ENCODE data around the gene TYK2. TPM values are rescaled to one million over a fixed set of nuclear protein-coding genes. Genes with fewer than 3 reads are reported as not detected.

Gene TYK2
- total RNA-seq, 4 donors from 2014 or later = 22.0 to 112 (median 67.8) TPM

- intact Hi-C loops (cut with DNase I; ENCODE audit: low total_unique reads) = no loop called here
- no peak for DNase-seq
- H3K27ac ChIP-seq = no peak overlapping the region
- no peaks in the 10 kb centered on the region for H3K4me1 ChIP-seq
- no peak overlapping the region for H3K4me3 ChIP-seq
- H3K36me3 ChIP-seq = no peaks in the 10 kb centered on the region
- H3K27me3 ChIP-seq = no peaks in the 10 kb centered on the region
- TF ChIP-seq CTCF (IDR thresholded peaks at IDR 0.05) (no peak), POLR2A (IDR thresholded peaks at IDR 0.05) (no peak)
- no peaks in the 10 kb centered on the region for H3K9me3 ChIP-seq
Measured at GRCh38 chr19:10321417-10321797, 59.0 kb downstream of the TYK2 start.

- Histone ChIP-seq H3K9me3 (no peaks in the 10 kb centered on the region), H3K4me1 (no peaks in the 10 kb centered on the region), H3K27ac (no peak overlapping the region), H3K36me3 (no peaks in the 10 kb centered on the region), H3K4me3 (no peak overlapping the region), H3K27me3 (no peaks in the 10 kb centered on the region)
- DNase-seq = no peak
- intact Hi-C loops (cut with DNase I; ENCODE audit: low total_unique reads) = no loop called here
- TF ChIP-seq POLR2A (IDR thresholded peaks at IDR 0.05) (no peak), CTCF (IDR thresholded peaks at IDR 0.05) (no peak)
Measured at GRCh38 chr19:10320602-10321416, 59.6 kb downstream of the TYK2 start.

GRCh38 chr19:10318807-10319682 is 61.3 kb downstream of the TYK2 start:
- Histone ChIP-seq H3K27ac (no peak overlapping the region), H3K27me3 (no peaks in the 10 kb centered on the region), H3K9me3 (no peaks in the 10 kb centered on the region), H3K36me3 (no peaks in the 10 kb centered on the region), H3K4me3 (no peak overlapping the region), H3K4me1 (peaks cover 0 to 9% of the 10 kb centered on the region in 2 donors)
- intact Hi-C loops (cut with DNase I; ENCODE audit: low total_unique reads) = no loop called here
- DNase-seq = no peak
- TF ChIP-seq POLR2A (IDR thresholded peaks at IDR 0.05) = no peak
- no peak for TF ChIP-seq CTCF (IDR thresholded peaks at IDR 0.05)

- no peak overlapping the region for H3K27ac ChIP-seq
- H3K4me1 ChIP-seq = peaks cover 0 to 9% of the 10 kb centered on the region in 2 donors
- no peak for DNase-seq
- no peak overlapping the region for H3K4me3 ChIP-seq
- TF ChIP-seq POLR2A (IDR thresholded peaks at IDR 0.05) = no peak
- no peak for TF ChIP-seq CTCF (IDR thresholded peaks at IDR 0.05)
- H3K36me3 ChIP-seq = no peaks in the 10 kb centered on the region
- intact Hi-C loops (cut with DNase I; ENCODE audit: low total_unique reads) = no loop called here
- no peaks in the 10 kb centered on the region for H3K27me3 ChIP-seq
- H3K9me3 ChIP-seq = no peaks in the 10 kb centered on the region
Measured at GRCh38 chr19:10317857-10318462, 62.4 kb downstream of the TYK2 start.
